Effector memory CD4-positive, alpha-beta T cell (primary cell): ENCODE results near the gene CLPTM1.

Experiments used
- DNase-seq, 3 donors: peaks; one replicate each; pipeline ENCODE4 v3.0.0-alpha.2; 2020
- H3K27ac ChIP-seq: 2 replicates; pipeline ENCODE4 v1.7.0; 2013; ENCODE audit warnings: mild to moderate bottlenecking, low read length, moderate library complexity; ENCODE audit not compliant: insufficient read depth, poor library complexity, severe bottlenecking
- H3K27me3 ChIP-seq: replicated peaks from 2 replicates; pipeline ENCODE4 v1.7.0; 2013; ENCODE audit warnings: mild to moderate bottlenecking, low read length; ENCODE audit not compliant: insufficient read depth, control insufficient read depth, poor library complexity, severe bottlenecking
- H3K36me3 ChIP-seq: 2 replicates; pipeline ENCODE4 v1.7.0; 2013; ENCODE audit warnings: mild to moderate bottlenecking, low read length, moderate library complexity; ENCODE audit not compliant: control insufficient read depth, insufficient read depth
- H3K4me1 ChIP-seq: 2 replicates; pipeline ENCODE4 v1.7.0; 2013; ENCODE audit warnings: low read length, mild to moderate bottlenecking; ENCODE audit not compliant: control insufficient read depth, insufficient read depth, poor library complexity, severe bottlenecking
- H3K4me3 ChIP-seq: 2 replicates; pipeline ENCODE4 v1.7.0; 2013; ENCODE audit warnings: low read length, low read depth, mild to moderate bottlenecking; ENCODE audit not compliant: insufficient read depth, poor library complexity, severe bottlenecking
- H3K9me3 ChIP-seq: 2 replicates; pipeline ENCODE4 v1.7.0; 2013; ENCODE audit warnings: mild to moderate bottlenecking, low read length, moderate library complexity; ENCODE audit not compliant: control insufficient read depth

The CLPTM1 gene

GRCh38 chr19:44974857-44975256, 19.7 kb downstream of the CLPTM1 start:
- DNase-seq: no peak
- Histone ChIP-seq H3K4me3 (no peak overlapping the region), H3K4me1 (no peaks in the 10 kb centered on the region), H3K27me3 (no peaks in the 10 kb centered on the region), H3K36me3 (peaks cover 64% of the 10 kb centered on the region), H3K9me3 (no peaks in the 10 kb centered on the region), H3K27ac (no peak overlapping the region)

- peaks cover 69% of the 10 kb centered on the region for H3K36me3 ChIP-seq
- no peaks in the 10 kb centered on the region for H3K27me3 ChIP-seq
- H3K27ac ChIP-seq: no peak overlapping the region
- H3K4me1 ChIP-seq: no peaks in the 10 kb centered on the region
- no peak for DNase-seq
- no peak overlapping the region for H3K4me3 ChIP-seq
- H3K9me3 ChIP-seq: no peaks in the 10 kb centered on the region
These were observed 20.3 kb downstream of the CLPTM1 start for GRCh38 chr19:44975444-44975843.

- H3K27me3 ChIP-seq: no peaks in the 10 kb centered on the region
- H3K36me3 ChIP-seq: peaks cover 67% of the 10 kb centered on the region
- no peak for DNase-seq
These were observed 28.8 kb downstream of the CLPTM1 start for GRCh38 chr19:44984005-44984404.

GRCh38 chr19:44985445-44985844, 30.3 kb downstream of the CLPTM1 start:
- Histone ChIP-seq H3K4me1 (no peaks in the 10 kb centered on the region), H3K36me3 (peaks cover 63% of the 10 kb centered on the region), H3K27ac (no peak overlapping the region), H3K27me3 (no peaks in the 10 kb centered on the region), H3K4me3 (no peak overlapping the region), H3K9me3 (no peaks in the 10 kb centered on the region)
- no peak for DNase-seq

More at GRCh38 chr19:44984005-44984404, 28.8 kb downstream of the CLPTM1 start:
- H3K9me3 ChIP-seq: no peaks in the 10 kb centered on the region
- H3K27ac ChIP-seq: no peak overlapping the region
- no peaks in the 10 kb centered on the region for H3K4me1 ChIP-seq
- H3K4me3 ChIP-seq: no peak overlapping the region

GRCh38 chr19:44986389-44986788, 31.2 kb downstream of the CLPTM1 start:
- no peak overlapping the region for H3K4me3 ChIP-seq
- DNase-seq: no peak
- H3K4me1 ChIP-seq: no peaks in the 10 kb centered on the region
- H3K9me3 ChIP-seq: no peaks in the 10 kb centered on the region
- peaks cover 70% of the 10 kb centered on the region for H3K36me3 ChIP-seq
- no peak overlapping the region for H3K27ac ChIP-seq
- H3K27me3 ChIP-seq: no peaks in the 10 kb centered on the region

- no peak for DNase-seq
- H3K36me3 ChIP-seq: peaks cover 73% of the 10 kb centered on the region
- no peak overlapping the region for H3K27ac ChIP-seq
- H3K4me1 ChIP-seq: no peaks in the 10 kb centered on the region
- H3K9me3 ChIP-seq: no peaks in the 10 kb centered on the region
- no peak overlapping the region for H3K4me3 ChIP-seq
- H3K27me3 ChIP-seq: no peaks in the 10 kb centered on the region
These were observed 32.0 kb downstream of the CLPTM1 start for GRCh38 chr19:44987148-44987675.

GRCh38 chr19:44988273-44988672, 33.1 kb downstream of the CLPTM1 start:
- no peaks in the 10 kb centered on the region for H3K4me1 ChIP-seq
- H3K36me3 ChIP-seq: peaks cover 73% of the 10 kb centered on the region

GRCh38 chr19:44988896-44989556, 33.8 kb downstream of the CLPTM1 start:
- Histone ChIP-seq H3K4me3 (no peak overlapping the region), H3K4me1 (no peaks in the 10 kb centered on the region), H3K27ac (no peak overlapping the region), H3K27me3 (no peaks in the 10 kb centered on the region), H3K9me3 (no peaks in the 10 kb centered on the region), H3K36me3 (peaks cover 71% of the 10 kb centered on the region)
- DNase-seq: peak; percentile 46 to 60 (median 48)

More at GRCh38 chr19:44988273-44988672, 33.1 kb downstream of the CLPTM1 start:
- Histone ChIP-seq H3K4me3 (no peak overlapping the region), H3K9me3 (no peaks in the 10 kb centered on the region), H3K27ac (no peak overlapping the region), H3K27me3 (no peaks in the 10 kb centered on the region)
- DNase-seq: no peak

- Histone ChIP-seq H3K36me3 (peaks cover 60% of the 10 kb centered on the region), H3K9me3 (no peaks in the 10 kb centered on the region), H3K27ac (no peak overlapping the region), H3K27me3 (no peaks in the 10 kb centered on the region), H3K4me1 (no peaks in the 10 kb centered on the region), H3K4me3 (no peak overlapping the region)
- DNase-seq: no peak
These were observed 35.3 kb downstream of the CLPTM1 start for GRCh38 chr19:44990459-44990858.

- H3K36me3 ChIP-seq: peaks cover 55% of the 10 kb centered on the region
These were observed 35.8 kb downstream of the CLPTM1 start for GRCh38 chr19:44990966-44991365.

More at GRCh38 chr19:44990966-44991365, 35.8 kb downstream of the CLPTM1 start:
- H3K4me3 ChIP-seq: no peak overlapping the region
- no peaks in the 10 kb centered on the region for H3K27me3 ChIP-seq
- no peaks in the 10 kb centered on the region for H3K4me1 ChIP-seq
- no peak overlapping the region for H3K27ac ChIP-seq
- no peaks in the 10 kb centered on the region for H3K9me3 ChIP-seq
- no peak for DNase-seq
